Left ventricle myocardium inferior (tissue), 1 donor: ENCODE data around the gene TRO. TPM values are rescaled to one million over a fixed set of nuclear protein-coding genes. Genes with fewer than 3 reads are reported as not detected.

Experiments used
- DNase-seq: peaks from one replicate; pipeline ENCODE4 v3.0.0-alpha.2; 2020
- H3K27ac ChIP-seq: fragments of 200-600 bp; replicated peaks from 2 replicates; pipeline ENCODE4 v1.8.0; 2021
- H3K27me3 ChIP-seq: fragments of 200-600 bp; 2 replicates; pipeline ENCODE4 v1.8.0; 2021; ENCODE audit warnings: low read depth
- H3K36me3 ChIP-seq: fragments of 200-600 bp; 2 replicates; pipeline ENCODE4 v1.8.0; 2021
- H3K4me1 ChIP-seq: fragments of 200-600 bp; 2 replicates; pipeline ENCODE4 v1.8.0; 2021
- H3K4me3 ChIP-seq: fragments of 200-600 bp; 2 replicates; pipeline ENCODE4 v1.8.0; 2021; ENCODE audit warnings: mild to moderate bottlenecking, moderate library complexity
- H3K9me3 ChIP-seq: fragments of 200-600 bp; replicated peaks from 2 replicates; pipeline ENCODE4 v1.8.0; 2021
- CTCF ChIP-seq: fragments of 200-600 bp; IDR thresholded peaks from 2 replicates; pipeline ENCODE4 v1.8.0; 2021; ENCODE audit warnings: antibody characterized with exemption, mild to moderate bottlenecking, borderline replicate concordance
- intact Hi-C: fragments of 100-400 bp; cut with micrococcal nuclease; formaldehyde crosslinking; loops from one replicate; pipeline ENCODE4 v1.11.0; 2022
- total RNA-seq: library from RNA; stranded (reverse); fragmentation: NEBNext Ultra II Directional; extraction: Animal tissue kit (Norgen Biotek cat#: 25700); gene quantifications from one replicate; pipeline ENCODE4 v1.2.1, GENCODE V29; 2021
- donor health status: DM: no; HTN: yes; CAD: no; lungs with severe emphysema.

Gene TRO
- total RNA-seq, 1 donor from 2014 or later = 1.9 TPM

GRCh38 chrX:54934890-54935289, 14.3 kb downstream of the TRO start:
- H3K4me3 ChIP-seq = no peak overlapping the region
- intact Hi-C loops = no loop called here
- no peaks in the 10 kb centered on the region for H3K27me3 ChIP-seq
- H3K4me1 ChIP-seq = no peaks in the 10 kb centered on the region
- H3K27ac ChIP-seq = no peak overlapping the region
- no peak for DNase-seq
- no peaks in the 10 kb centered on the region for H3K9me3 ChIP-seq
- H3K36me3 ChIP-seq = no peaks in the 10 kb centered on the region
- no peak for TF ChIP-seq CTCF

- no peak for TF ChIP-seq CTCF
- H3K4me1 ChIP-seq = no peaks in the 10 kb centered on the region
- intact Hi-C loops = no loop called here
- DNase-seq = no peak
- H3K9me3 ChIP-seq = no peaks in the 10 kb centered on the region
- H3K27me3 ChIP-seq = no peaks in the 10 kb centered on the region
- H3K4me3 ChIP-seq = no peak overlapping the region
- H3K27ac ChIP-seq = no peak overlapping the region
- no peaks in the 10 kb centered on the region for H3K36me3 ChIP-seq
Observed at GRCh38 chrX:54935306-54935705, 14.7 kb downstream of the TRO start.

- Histone ChIP-seq H3K27ac (no peak overlapping the region), H3K4me3 (no peak overlapping the region), H3K27me3 (no peaks in the 10 kb centered on the region), H3K4me1 (no peaks in the 10 kb centered on the region), H3K36me3 (no peaks in the 10 kb centered on the region), H3K9me3 (no peaks in the 10 kb centered on the region)
- no peak for TF ChIP-seq CTCF
- DNase-seq = no peak
- intact Hi-C loops = no loop called here
Observed at GRCh38 chrX:54937416-54937815, 16.8 kb downstream of the TRO start.

- no peaks in the 10 kb centered on the region for H3K9me3 ChIP-seq
- H3K27me3 ChIP-seq = no peaks in the 10 kb centered on the region
- H3K4me1 ChIP-seq = no peaks in the 10 kb centered on the region
- H3K4me3 ChIP-seq = no peak overlapping the region
- intact Hi-C loops = no loop called here
- no peak overlapping the region for H3K27ac ChIP-seq
- no peaks in the 10 kb centered on the region for H3K36me3 ChIP-seq
- no peak for DNase-seq
- TF ChIP-seq CTCF = no peak
Observed at GRCh38 chrX:54944816-54945215, 24.2 kb downstream of the TRO start.

GRCh38 chrX:54945224-54945623, 24.6 kb downstream of the TRO start:
- intact Hi-C loops = no loop called here
- no peak overlapping the region for H3K27ac ChIP-seq
- no peak for DNase-seq
- TF ChIP-seq CTCF = no peak
- no peaks in the 10 kb centered on the region for H3K4me1 ChIP-seq
- no peaks in the 10 kb centered on the region for H3K27me3 ChIP-seq
- no peak overlapping the region for H3K4me3 ChIP-seq
- no peaks in the 10 kb centered on the region for H3K36me3 ChIP-seq
- H3K9me3 ChIP-seq = no peaks in the 10 kb centered on the region

GRCh38 chrX:54950730-54951375, 30.2 kb downstream of the TRO start:
- Histone ChIP-seq H3K9me3 (no peaks in the 10 kb centered on the region), H3K4me3 (no peak overlapping the region), H3K36me3 (no peaks in the 10 kb centered on the region), H3K27me3 (no peaks in the 10 kb centered on the region), H3K4me1 (no peaks in the 10 kb centered on the region), H3K27ac (no peak overlapping the region)
- intact Hi-C loops = no loop called here
- TF ChIP-seq CTCF = no peak
- no peak for DNase-seq
